Activated CD8-positive, alpha-beta T cell treated with anti-CD3 and anti-CD28 coated beads, Interleukin-2, amount 10 ng/mL, durations not matched to agents 7 days and 5 days (primary cell): ENCODE results near the gene TES. TPM values are rescaled to one million over a fixed set of nuclear protein-coding genes. Genes with fewer than 3 reads are reported as not detected.

ENCODE experiments used
- ATAC-seq: fragments of 150-1000 bp; cut with Tn5 transposase; one replicate; pipeline ENCODE4 v1.10.0; 2021; ENCODE audit warnings: moderate library complexity
- CTCF ChIA-PET: fragments of 350-600 bp; sonication (Branson Sonifier 250); formaldehyde crosslinking; loops from one replicate; lab custom pipeline; 2021; ENCODE audit warnings: antibody characterized with exemption; lab: Charles Lee
- POLR2A ChIA-PET: fragments of 350-600 bp; sonication (Branson Sonifier 250); formaldehyde crosslinking; loops from one replicate; lab custom pipeline; 2021; ENCODE audit warnings: antibody characterized with exemption; lab: Charles Lee
- DNase-seq: peaks from one replicate; pipeline ENCODE4 v3.0.0-alpha.2; 2020
- H3K27ac Mint-ChIP-seq: one replicate; pipeline ENCODE4 v1.8.0; 2021; ENCODE audit warnings: mild to moderate bottlenecking, mixed read lengths
- H3K27me3 Mint-ChIP-seq: one replicate; pipeline ENCODE4 v1.8.0; 2021; ENCODE audit warnings: low read depth, mixed read lengths
- H3K36me3 Mint-ChIP-seq: one replicate; pipeline ENCODE4 v1.8.0; 2021; ENCODE audit warnings: low read depth, mixed read lengths
- H3K4me1 Mint-ChIP-seq: one replicate; pipeline ENCODE4 v1.8.0; 2021; ENCODE audit warnings: low read depth, mixed read lengths
- H3K4me3 Mint-ChIP-seq: one replicate; pipeline ENCODE4 v1.8.0; 2021; ENCODE audit warnings: mild to moderate bottlenecking, mixed read lengths
- H3K9me3 Mint-ChIP-seq: one replicate; pipeline ENCODE4 v1.8.0; 2022; ENCODE audit warnings: mixed read lengths; ENCODE audit not compliant: insufficient read depth
- total RNA-seq, 2 experiments: library from RNA; stranded (reverse); gene quantifications; one replicate each; pipeline ENCODE4 v1.2.3, GENCODE V29; 2021

TES gene, protein sequence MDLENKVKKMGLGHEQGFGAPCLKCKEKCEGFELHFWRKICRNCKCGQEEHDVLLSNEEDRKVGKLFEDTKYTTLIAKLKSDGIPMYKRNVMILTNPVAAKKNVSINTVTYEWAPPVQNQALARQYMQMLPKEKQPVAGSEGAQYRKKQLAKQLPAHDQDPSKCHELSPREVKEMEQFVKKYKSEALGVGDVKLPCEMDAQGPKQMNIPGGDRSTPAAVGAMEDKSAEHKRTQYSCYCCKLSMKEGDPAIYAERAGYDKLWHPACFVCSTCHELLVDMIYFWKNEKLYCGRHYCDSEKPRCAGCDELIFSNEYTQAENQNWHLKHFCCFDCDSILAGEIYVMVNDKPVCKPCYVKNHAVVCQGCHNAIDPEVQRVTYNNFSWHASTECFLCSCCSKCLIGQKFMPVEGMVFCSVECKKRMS
- total RNA-seq, result 100 to 1,000 TPM; 110 to 112 TPM

DNA sequence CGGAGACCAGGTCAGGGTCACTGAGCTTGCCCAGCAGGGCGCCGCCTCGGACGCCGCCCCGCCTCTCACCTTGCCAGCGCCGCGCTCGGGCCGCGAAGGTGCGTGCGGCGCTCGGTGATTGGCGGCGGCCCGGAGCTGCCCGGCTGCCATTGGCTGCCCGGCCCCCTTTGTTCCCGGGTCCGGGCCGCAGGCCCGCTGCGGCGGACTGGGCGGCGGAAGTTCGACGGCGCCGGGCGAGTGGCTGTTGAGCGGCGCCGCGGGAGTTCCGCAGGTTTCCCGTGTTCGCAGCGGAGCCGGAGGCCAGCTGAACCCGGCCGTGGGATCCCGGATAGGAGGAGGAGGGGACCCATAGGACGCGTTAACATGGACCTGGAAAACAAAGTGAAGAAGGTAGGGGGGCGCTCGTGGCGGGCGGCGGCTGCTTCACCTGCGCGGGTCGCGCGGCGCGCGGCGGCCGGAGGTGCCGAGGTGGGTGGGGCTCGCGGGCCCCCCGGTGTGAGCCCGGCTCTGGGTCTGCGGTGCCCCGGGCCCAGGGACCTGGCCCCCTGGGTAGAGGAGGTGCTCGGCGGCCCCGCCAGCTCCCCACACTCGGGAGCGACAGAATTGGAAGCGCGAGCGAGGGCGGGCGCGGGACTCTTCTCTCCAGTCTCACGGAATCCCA lies at the start of gene TES:
Gene TES, plus strand, starts transcription at position 195 of the 661 bp plus-strand sequence. Its CDS starts 169 bp downstream, at position 364.
- H3K27ac Mint-ChIP-seq, result peak within 1 kb of the TSS; percentile 97
- peaks cover 28% of the 10 kb centered on the region for H3K36me3 Mint-ChIP-seq
- POLR2A ChIA-PET, result interaction anchor here (0.6 to 3.0 kb wide), 11 partner anchors 11 to 654 kb away, joined by 3 to 10 read pairs (median 3); no protein-coding TSS in a partner anchor
- no peaks in the 10 kb centered on the region for H3K9me3 Mint-ChIP-seq
- peaks cover 2% of the 10 kb centered on the region for H3K27me3 Mint-ChIP-seq
- peak; percentile 79 for ATAC-seq
- CTCF ChIA-PET, result interaction anchor here (0.6 to 5.0 kb wide), 14 partner anchors 9 to 380 kb away, joined by 3 to 37 read pairs (median 5); no protein-coding TSS in a partner anchor
- peak; percentile 74 for DNase-seq
- H3K4me1 Mint-ChIP-seq, result peaks cover 42% of the 10 kb centered on the region
- peak within 1 kb of the TSS; percentile 95 for H3K4me3 Mint-ChIP-seq

GRCh38 chr7:116161728-116162127 lies 48.6 kb upstream of the TES start:
- ATAC-seq (no peak), DNase-seq (no peak)
- ChIA-PET CTCF (interaction anchor here (1.3 to 3.0 kb wide), 2 partner anchors 20 to 74 kb away, joined by 3 to 12 read pairs; no protein-coding TSS in a partner anchor), POLR2A (interaction anchor here (0.6 kb wide), 1 partner anchor 50 kb away, joined by 3 read pairs; no protein-coding TSS in a partner anchor)
- Mint-ChIP-seq H3K27me3 (peaks cover 21% of the 10 kb centered on the region), H3K27ac (no peak overlapping the region), H3K4me3 (no peak overlapping the region), H3K4me1 (peaks cover 20% of the 10 kb centered on the region), H3K9me3 (no peaks in the 10 kb centered on the region), H3K36me3 (no peaks in the 10 kb centered on the region)

GRCh38 chr7:116162254-116162653 lies 48.1 kb upstream of the TES start:
- Mint-ChIP-seq H3K27ac (no peak overlapping the region), H3K9me3 (no peaks in the 10 kb centered on the region), H3K4me1 (peaks cover 24% of the 10 kb centered on the region), H3K4me3 (no peak overlapping the region), H3K36me3 (peaks cover 2% of the 10 kb centered on the region), H3K27me3 (peaks cover 21% of the 10 kb centered on the region)
- DNase-seq, result no peak
- CTCF ChIA-PET, result interaction anchor here (1.3 to 3.0 kb wide), 5 partner anchors 15 to 73 kb away, joined by 3 to 12 read pairs (median 6); no protein-coding TSS in a partner anchor
- no peak for ATAC-seq
- POLR2A ChIA-PET, result no interaction called here

GRCh38 chr7:116162992-116163391 lies 47.3 kb upstream of the TES start:
- POLR2A ChIA-PET, result no interaction called here
- H3K36me3 Mint-ChIP-seq, result peaks cover 3% of the 10 kb centered on the region
- H3K4me3 Mint-ChIP-seq, result no peak overlapping the region

GRCh38 chr7:116164552-116165306 lies 45.6 kb upstream of the TES start:
- DNase-seq (no peak), ATAC-seq (no peak)
- Mint-ChIP-seq H3K36me3 (peaks cover 3% of the 10 kb centered on the region), H3K4me3 (no peak overlapping the region), H3K27me3 (peaks cover 11% of the 10 kb centered on the region), H3K27ac (no peak overlapping the region), H3K4me1 (peaks cover 40% of the 10 kb centered on the region), H3K9me3 (no peaks in the 10 kb centered on the region)
- ChIA-PET POLR2A (no interaction called here), CTCF (interaction anchor here (2.3 kb wide), 1 partner anchor 25 kb away, joined by 6 read pairs; no protein-coding TSS in a partner anchor)

More at GRCh38 chr7:116162992-116163391, 47.3 kb upstream of the TES start:
- DNase-seq, result no peak
- CTCF ChIA-PET, result interaction anchor here (0.9 to 3.0 kb wide), 12 partner anchors 10 to 363 kb away, joined by 3 to 12 read pairs (median 6); no protein-coding TSS in a partner anchor
- no peak for ATAC-seq
- Mint-ChIP-seq H3K27me3 (peaks cover 15% of the 10 kb centered on the region), H3K9me3 (no peaks in the 10 kb centered on the region), H3K27ac (no peak overlapping the region), H3K4me1 (peaks cover 30% of the 10 kb centered on the region)

DNA sequence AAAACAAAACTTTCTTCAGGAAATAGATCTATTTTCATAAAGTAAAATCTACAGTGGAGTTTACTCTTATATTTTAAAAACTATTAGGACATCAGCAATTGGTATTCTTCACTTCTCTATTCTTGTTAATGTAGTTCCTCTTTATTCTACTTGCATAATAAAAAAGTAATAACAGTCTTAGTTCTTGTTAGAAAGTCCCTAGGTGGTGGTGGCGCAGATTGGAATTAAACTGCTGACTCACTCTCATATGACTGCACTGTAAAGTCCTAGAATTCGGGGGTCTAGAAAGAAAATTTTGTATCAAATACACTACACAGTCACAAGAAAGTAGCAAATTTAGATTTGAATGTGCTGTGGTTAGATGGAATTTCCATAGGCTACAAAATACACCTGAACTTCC lies 44.6 kb upstream of the TES start:
- POLR2A ChIA-PET, result no interaction called here
- CTCF ChIA-PET, result interaction anchor here (1.4 to 3.1 kb wide), 6 partner anchors 8 to 70 kb away, joined by 4 to 23 read pairs (median 13); no protein-coding TSS in a partner anchor
- Mint-ChIP-seq H3K36me3 (peaks cover 3% of the 10 kb centered on the region), H3K4me1 (peaks cover 40% of the 10 kb centered on the region), H3K27me3 (peaks cover 14% of the 10 kb centered on the region), H3K9me3 (no peaks in the 10 kb centered on the region), H3K4me3 (no peak overlapping the region), H3K27ac (no peak overlapping the region)
- DNase-seq (no peak), ATAC-seq (no peak)

GRCh38 chr7:116166156-116166555 lies 44.2 kb upstream of the TES start:
- ChIA-PET POLR2A (no interaction called here), CTCF (interaction anchor here (1.0 to 3.1 kb wide), 14 partner anchors 9 to 699 kb away, joined by 3 to 23 read pairs (median 10); no protein-coding TSS in a partner anchor)
- no peak overlapping the region for H3K4me3 Mint-ChIP-seq
- ATAC-seq (no peak), DNase-seq (no peak)
- H3K9me3 Mint-ChIP-seq, result no peaks in the 10 kb centered on the region
- H3K36me3 Mint-ChIP-seq, result peaks cover 3% of the 10 kb centered on the region
- peaks cover 18% of the 10 kb centered on the region for H3K27me3 Mint-ChIP-seq
- peaks cover 45% of the 10 kb centered on the region for H3K4me1 Mint-ChIP-seq
- H3K27ac Mint-ChIP-seq, result no peak overlapping the region

DNA sequence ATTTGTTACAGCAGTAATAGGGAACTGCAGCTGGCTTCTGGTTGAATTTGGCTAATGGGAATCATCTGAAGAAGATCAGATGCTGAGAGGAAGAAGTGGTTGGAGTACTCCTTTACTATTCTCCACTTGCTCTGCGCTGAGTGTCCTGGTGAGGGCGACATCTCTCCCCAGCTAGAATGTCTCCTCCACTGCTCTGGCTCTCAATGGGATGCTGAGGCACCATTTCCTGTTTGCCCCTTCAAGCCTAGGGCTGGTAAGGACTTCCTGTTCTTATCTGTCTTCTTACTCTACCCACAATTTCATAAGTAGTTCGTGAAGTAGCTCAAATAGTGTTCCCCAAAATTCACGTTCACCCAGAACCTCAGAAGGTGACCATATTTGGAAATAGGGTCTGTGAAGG lies 43.2 kb upstream of the TES start:
- H3K4me3 Mint-ChIP-seq, result no peak overlapping the region
- peaks cover 45% of the 10 kb centered on the region for H3K4me1 Mint-ChIP-seq
- peak; percentile 83 for ATAC-seq
- H3K27me3 Mint-ChIP-seq, result peaks cover 22% of the 10 kb centered on the region
- peak overlapping the region; percentile 18 for H3K27ac Mint-ChIP-seq
- CTCF ChIA-PET, result interaction anchor here (1.0 to 3.1 kb wide), 20 partner anchors 9 to 698 kb away, joined by 3 to 23 read pairs (median 7); no protein-coding TSS in a partner anchor
- DNase-seq, result peak; percentile 60
- POLR2A ChIA-PET, result no interaction called here
- H3K9me3 Mint-ChIP-seq, result no peaks in the 10 kb centered on the region
- H3K36me3 Mint-ChIP-seq, result peaks cover 3% of the 10 kb centered on the region

DNA sequence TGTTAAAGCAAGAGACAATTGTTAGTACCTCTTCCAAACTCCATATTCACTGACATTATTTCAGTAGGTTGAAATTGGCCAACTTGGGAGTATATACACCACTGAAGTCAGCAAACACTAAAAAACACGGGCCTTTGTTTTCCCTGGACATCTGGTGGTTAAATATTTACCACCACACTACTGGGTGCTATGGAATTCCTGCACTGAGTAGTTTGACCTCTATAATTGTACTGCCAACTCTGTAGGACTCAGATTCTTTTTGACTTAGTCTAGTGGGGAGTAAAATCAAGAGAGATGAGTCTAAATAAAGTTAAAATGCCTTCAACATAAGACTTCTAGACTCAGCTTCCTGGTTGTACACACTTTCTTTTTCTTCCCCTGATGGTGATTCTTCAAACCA lies 41.3 kb upstream of the TES start:
- POLR2A ChIA-PET, result no interaction called here
- H3K4me3 Mint-ChIP-seq, result no peak overlapping the region
- DNase-seq, result no peak
- peaks cover 17% of the 10 kb centered on the region for H3K27me3 Mint-ChIP-seq
- no peak overlapping the region for H3K27ac Mint-ChIP-seq
- no peaks in the 10 kb centered on the region for H3K9me3 Mint-ChIP-seq
- peaks cover 3% of the 10 kb centered on the region for H3K36me3 Mint-ChIP-seq
- H3K4me1 Mint-ChIP-seq, result peaks cover 45% of the 10 kb centered on the region
- no peak for ATAC-seq
- CTCF ChIA-PET, result interaction anchor here (0.6 to 6.0 kb wide), 7 partner anchors 12 to 419 kb away, joined by 3 to 31 read pairs (median 5); no protein-coding TSS in a partner anchor

- H3K27me3 Mint-ChIP-seq, result peaks cover 18% of the 10 kb centered on the region
- DNase-seq (no peak), ATAC-seq (no peak)
- ChIA-PET CTCF (interaction anchor here (0.9 to 6.0 kb wide), 13 partner anchors 11 to 633 kb away, joined by 3 to 33 read pairs (median 5); no protein-coding TSS in a partner anchor), POLR2A (no interaction called here)
- no peak overlapping the region for H3K27ac Mint-ChIP-seq
- H3K9me3 Mint-ChIP-seq, result no peaks in the 10 kb centered on the region
- peaks cover 5% of the 10 kb centered on the region for H3K36me3 Mint-ChIP-seq
- no peak overlapping the region for H3K4me3 Mint-ChIP-seq
- H3K4me1 Mint-ChIP-seq, result peaks cover 45% of the 10 kb centered on the region
These were observed 40.2 kb upstream of the TES start for GRCh38 chr7:116170180-116170579.
